SU-DHL-6 (cell line): ENCODE results near the gene CDK14.

Source experiments
- CTCF ChIP-seq: fragments of 200-600 bp; sonication (generic); IDR thresholded peaks from one replicate; pipeline ENCODE4 v1.5.1; 2017; ENCODE audit warnings: antibody characterized with exemption, mild to moderate bottlenecking, low read length, moderate library complexity; ENCODE audit not compliant: insufficient read depth, poor library complexity, severe bottlenecking
- EZH2phosphoT487 ChIP-seq: fragments of 200-600 bp; sonication (generic), shearing (Covaris generic); conservative IDR thresholded peaks from 2 replicates; pipeline ENCODE4 v1.6.1; 2018; ENCODE audit warnings: mild to moderate bottlenecking, antibody characterized with exemption, low read length, moderate library complexity, mixed read lengths

- peak; percentile 27 for TF ChIP-seq CTCF
- no peak for TF ChIP-seq EZH2phosphoT487
Measured at GRCh38 chr7:90552521-90552920, 43.6 kb upstream of the CDK14 start.
